Gastroesophageal sphincter (tissue), 3 donors: ENCODE measurements around the gene TCF25.

Experiments
- EP300 ChIP-seq: sonication (generic); formaldehyde crosslinking; IDR thresholded peaks from one replicate; pipeline ENCODE4 v1.6.1; 2017; ENCODE audit warnings: antibody characterized with exemption, mild to moderate bottlenecking
- POLR2A ChIP-seq, 2 donors: fragments of 450-650 bp; IDR thresholded peaks; one replicate each; pipeline ENCODE4 v1.6.1; 2017; ENCODE audit warnings: antibody characterized with exemption in 2 of 2, mild to moderate bottlenecking in 2 of 2, moderate library complexity in 1 of 2
- TF ChIP-seq, protein P1 (sequence below), 4 experiments: fragments of 200-600 bp in 2 of 4; fragments of 450-650 bp in 2 of 4; sonication (generic) in 1 of 4; IDR thresholded peaks; one replicate each; pipeline ENCODE4 v1.5.1; 2017 to 2019; ENCODE audit warnings: antibody characterized with exemption in 4 of 4, mild to moderate bottlenecking in 2 of 4, moderate library complexity in 2 of 4

DNA sequence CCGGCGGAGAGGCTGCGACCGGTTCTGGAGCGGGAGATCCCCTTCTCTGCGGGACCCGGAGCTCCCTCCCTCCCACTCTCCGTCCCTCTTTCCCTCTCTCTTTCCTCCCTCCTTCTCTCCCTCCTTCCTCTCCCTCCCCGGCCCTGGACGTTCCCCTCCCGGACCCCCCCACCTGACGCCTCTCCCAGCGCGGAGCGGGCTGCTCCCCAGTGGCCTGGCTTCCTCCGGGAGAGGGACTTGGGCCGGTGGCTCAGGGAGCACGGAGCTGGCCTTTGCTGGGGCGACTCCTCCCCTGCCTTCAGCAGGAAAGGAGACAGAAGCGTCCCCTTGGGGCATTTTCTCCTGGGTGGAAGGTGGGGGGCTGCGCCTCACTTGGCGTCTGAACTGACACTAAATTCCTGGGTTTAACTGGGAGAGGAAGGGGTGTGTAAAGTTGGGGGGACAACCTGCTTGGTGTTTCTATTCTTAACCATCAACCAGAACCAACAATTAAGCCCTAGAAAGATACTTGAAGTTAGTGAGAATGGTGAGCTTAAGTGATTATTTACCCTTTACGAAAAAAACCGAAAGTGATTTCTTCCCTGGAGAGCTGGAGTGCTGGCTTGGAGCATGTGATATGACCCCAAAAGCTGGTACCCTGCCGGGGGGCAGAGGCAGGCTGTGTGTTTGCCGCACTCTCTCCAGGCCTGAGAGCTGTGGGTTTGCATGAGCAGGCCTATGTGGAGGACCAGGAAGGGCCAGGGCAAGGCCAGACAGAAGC is 44.3 kb upstream of the TCF25 start:
- TF ChIP-seq, protein P1, sequence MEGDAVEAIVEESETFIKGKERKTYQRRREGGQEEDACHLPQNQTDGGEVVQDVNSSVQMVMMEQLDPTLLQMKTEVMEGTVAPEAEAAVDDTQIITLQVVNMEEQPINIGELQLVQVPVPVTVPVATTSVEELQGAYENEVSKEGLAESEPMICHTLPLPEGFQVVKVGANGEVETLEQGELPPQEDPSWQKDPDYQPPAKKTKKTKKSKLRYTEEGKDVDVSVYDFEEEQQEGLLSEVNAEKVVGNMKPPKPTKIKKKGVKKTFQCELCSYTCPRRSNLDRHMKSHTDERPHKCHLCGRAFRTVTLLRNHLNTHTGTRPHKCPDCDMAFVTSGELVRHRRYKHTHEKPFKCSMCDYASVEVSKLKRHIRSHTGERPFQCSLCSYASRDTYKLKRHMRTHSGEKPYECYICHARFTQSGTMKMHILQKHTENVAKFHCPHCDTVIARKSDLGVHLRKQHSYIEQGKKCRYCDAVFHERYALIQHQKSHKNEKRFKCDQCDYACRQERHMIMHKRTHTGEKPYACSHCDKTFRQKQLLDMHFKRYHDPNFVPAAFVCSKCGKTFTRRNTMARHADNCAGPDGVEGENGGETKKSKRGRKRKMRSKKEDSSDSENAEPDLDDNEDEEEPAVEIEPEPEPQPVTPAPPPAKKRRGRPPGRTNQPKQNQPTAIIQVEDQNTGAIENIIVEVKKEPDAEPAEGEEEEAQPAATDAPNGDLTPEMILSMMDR (IDR thresholded peaks at IDR 0.05): no peak
- TF ChIP-seq POLR2A (IDR thresholded peaks at IDR 0.05) (no peak), EP300 (no peak)
